WTC11 (cell line): ENCODE data around the gene COA5.

Experiments
- CTCF ChIP-seq: fragments of 200-600 bp; IDR thresholded peaks from 2 replicates; pipeline ENCODE4 v1.8.0; 2022; ENCODE audit warnings: antibody characterized with exemption
- ELF4 ChIP-seq: sonication (generic); formaldehyde crosslinking; IDR thresholded peaks from 2 replicates; pipeline ENCODE4 v1.8.1; 2022; ENCODE audit warnings: low read depth, mild to moderate bottlenecking, moderate library complexity, missing genetic modification reagents

- TF ChIP-seq CTCF (no peak), ELF4 (CRISPR knock-in tag) (no peak)
Measured at GRCh38 chr2:98579926-98580325, 28.4 kb downstream of the COA5 start.
